HG03565 (cell line): ENCODE data around the gene LETM1.

Experiments
- ATAC-seq: cut with Tn5 transposase; IDR thresholded peaks from one replicate; pipeline ENCODE4 v1.9.1; 2021; ENCODE audit warnings: mild to moderate bottlenecking, moderate library complexity; ENCODE audit not compliant: unreplicated experiment

The LETM1 gene

GRCh38 chr4:1797298-1797860 is 58.6 kb downstream of the LETM1 start:
- ATAC-seq, result no peak

- no peak for ATAC-seq
These were observed 59.3 kb downstream of the LETM1 start for GRCh38 chr4:1796486-1797204.

- ATAC-seq, result no peak
These were observed 60.4 kb downstream of the LETM1 start for GRCh38 chr4:1795299-1796195.

- no peak for ATAC-seq
These were observed 61.1 kb downstream of the LETM1 start for GRCh38 chr4:1794809-1795298.

GRCh38 chr4:1793940-1794808 is 61.8 kb downstream of the LETM1 start:
- no peak for ATAC-seq

- no peak for ATAC-seq
These were observed 62.5 kb downstream of the LETM1 start for GRCh38 chr4:1793496-1793840.

- ATAC-seq, result no peak
These were observed 63.0 kb downstream of the LETM1 start, which contains the start of gene FGFR3 for GRCh38 chr4:1792832-1793495. TSS of gene FGFR3 (plus strand) at chr4:1793293. CDS start at chr4:1793935, 642 bp downstream.

GRCh38 chr4:1792158-1792831 is 63.7 kb downstream of the LETM1 start:
- no peak for ATAC-seq

GRCh38 chr4:1790005-1790404 is 66.0 kb downstream of the LETM1 start:
- no peak for ATAC-seq

- no peak for ATAC-seq
These were observed 66.4 kb downstream of the LETM1 start for GRCh38 chr4:1789552-1789951.

GRCh38 chr4:1788254-1788973 is 67.5 kb downstream of the LETM1 start:
- no peak for ATAC-seq

GRCh38 chr4:1787411-1788077 is 68.4 kb downstream of the LETM1 start:
- ATAC-seq, result no peak

- ATAC-seq, result no peak
These were observed 69.2 kb downstream of the LETM1 start for GRCh38 chr4:1786544-1787362.

GRCh38 chr4:1785592-1785991 is 70.4 kb downstream of the LETM1 start:
- ATAC-seq, result no peak

GRCh38 chr4:1784789-1785591 is 71.0 kb downstream of the LETM1 start:
- ATAC-seq, result no peak

GRCh38 chr4:1784395-1784788 is 71.6 kb downstream of the LETM1 start:
- no peak for ATAC-seq

- no peak for ATAC-seq
These were observed 72.0 kb downstream of the LETM1 start for GRCh38 chr4:1783970-1784369.
